HFF-Myc (cell line): ENCODE data around the gene ASB1.

Experiments used
- DNase-seq: peaks from one replicate; pipeline ENCODE4 v3.0.0-alpha.2; 2011; ENCODE audit warnings: low read depth; ENCODE audit errors: extremely low read depth
- H3K4me3 ChIP-seq: replicated peaks from 2 replicates; pipeline ENCODE4 v1.5.1; 2011; ENCODE audit warnings: low read depth, mild to moderate bottlenecking, control low read depth, low read length
- CTCF ChIP-seq: IDR thresholded peaks from 2 replicates; pipeline ENCODE4 v1.5.1; 2012; ENCODE audit warnings: mild to moderate bottlenecking, low read depth, low read length, control low read depth; ENCODE audit errors: missing control alignments

ASB1 gene

GRCh38 chr2:238486123-238486848, 59.6 kb downstream of the ASB1 start:
- DNase-seq: no peak
- no peak for TF ChIP-seq CTCF
- H3K4me3 ChIP-seq: no peak overlapping the region

DNA sequence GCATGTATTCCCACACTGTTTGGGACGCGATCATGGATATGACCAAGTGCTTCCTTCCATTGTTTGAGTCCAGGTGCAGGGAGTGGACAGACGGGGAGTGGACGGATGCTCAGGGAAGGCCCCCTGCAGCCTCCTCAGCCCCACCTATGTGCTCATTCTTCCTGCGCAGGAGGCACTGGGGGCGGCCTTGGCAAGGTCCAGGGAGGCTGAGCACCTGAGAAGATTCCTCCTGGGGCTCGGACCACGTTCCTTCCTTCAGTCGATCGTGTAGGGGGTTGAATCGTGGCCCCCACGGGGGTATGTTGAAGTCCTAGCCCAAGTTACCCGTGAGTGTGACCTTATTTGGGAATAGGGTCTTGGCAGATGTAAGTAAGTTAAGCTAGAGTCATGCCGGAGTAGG, 60.4 kb downstream of the ASB1 start:
- no peak for TF ChIP-seq CTCF
- H3K4me3 ChIP-seq: no peak overlapping the region

DNA sequence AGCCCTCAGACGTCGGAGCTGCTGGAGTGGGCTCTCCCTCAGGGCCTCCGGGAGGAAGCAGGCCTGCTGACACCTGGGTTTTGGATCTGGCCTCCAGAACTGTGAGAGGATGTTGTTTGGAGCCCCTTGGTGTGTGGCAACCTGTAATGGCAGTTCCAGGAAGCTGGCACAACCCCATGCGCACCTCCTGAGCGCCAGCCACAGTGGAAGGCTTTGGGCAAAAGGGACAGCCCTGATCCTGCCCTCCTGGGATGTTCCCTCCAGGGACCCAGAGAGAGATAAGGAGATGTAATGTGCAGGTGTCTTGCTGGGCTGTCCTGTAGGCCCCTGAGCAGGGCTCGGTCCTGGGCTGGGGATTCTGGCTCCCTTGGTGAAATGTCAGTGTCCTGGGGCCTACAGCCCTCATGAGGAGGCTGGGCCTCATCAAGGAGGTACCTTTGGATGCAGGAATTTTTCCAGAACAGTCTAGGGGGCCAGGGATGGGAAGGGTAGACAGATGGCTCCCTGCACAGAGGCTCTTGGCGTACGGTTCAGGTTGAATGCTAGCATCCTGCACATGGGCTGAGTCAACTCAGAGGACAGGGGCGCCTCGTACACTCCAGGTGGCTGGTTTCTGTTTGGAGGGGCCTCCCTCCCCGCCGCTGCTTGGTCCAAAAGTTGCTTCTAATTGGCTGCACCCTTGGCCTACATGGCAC, 61.1 kb downstream of the ASB1 start:
- H3K4me3 ChIP-seq: no peak overlapping the region
- DNase-seq: no peak
- no peak for TF ChIP-seq CTCF

More for the DNA sequence above, 60.4 kb downstream of the ASB1 start:
- no peak for DNase-seq

- DNase-seq: no peak
- no peak overlapping the region for H3K4me3 ChIP-seq
- no peak for TF ChIP-seq CTCF
Measured at GRCh38 chr2:238488347-238488826, 61.7 kb downstream of the ASB1 start.

DNA sequence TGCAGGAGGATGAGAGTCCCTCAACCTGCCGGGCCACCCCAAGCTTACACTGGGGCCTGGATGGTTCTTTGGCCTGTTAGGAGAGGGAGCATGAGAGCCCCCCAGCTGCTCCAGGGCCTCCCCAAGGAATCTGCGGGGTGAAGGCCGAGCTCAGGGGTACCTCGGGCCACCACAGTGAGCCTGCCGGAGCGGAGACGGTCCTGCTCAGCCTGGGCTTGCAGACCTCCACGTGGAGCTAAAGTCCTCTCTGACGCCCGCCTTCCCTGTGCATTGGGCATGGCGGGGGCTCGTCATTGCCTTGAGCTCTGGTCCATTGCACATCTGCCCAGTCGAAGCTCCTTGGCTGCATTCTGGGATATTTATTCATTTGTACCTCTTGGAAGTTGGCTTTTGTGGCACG, 62.7 kb downstream of the ASB1 start:
- TF ChIP-seq CTCF: no peak
- no peak overlapping the region for H3K4me3 ChIP-seq
- no peak for DNase-seq

GRCh38 chr2:238489896-238490295, 63.2 kb downstream of the ASB1 start:
- DNase-seq: no peak
- H3K4me3 ChIP-seq: no peak overlapping the region
- no peak for TF ChIP-seq CTCF
